Stomach (tissue), 9 donors: Measurements from ENCODE around the gene FAM193B. TPM values are rescaled to one million over a fixed set of nuclear protein-coding genes. Genes with fewer than 3 reads are reported as not detected.

Source experiments
- DNase-seq, 2 donors: peaks; one replicate each; pipeline versions ENCODE4 v3.0.0 to v3.0.0-alpha.2; 2013 to 2019
- H3K27ac ChIP-seq, 5 donors: fragments of 200-600 bp in 4 of 5; sonication (generic) in 4 of 5; one replicate each; pipeline ENCODE4 v1.5.1; 2013 to 2019; ENCODE audit warnings: mild to moderate bottlenecking in 1 of 5, moderate library complexity in 1 of 5
- H3K27me3 ChIP-seq, 3 donors: fragments of 200-600 bp; sonication (generic); one replicate each; pipeline ENCODE4 v1.5.1; 2017 to 2019; ENCODE audit warnings: mixed run types in 1 of 3
- H3K36me3 ChIP-seq, 4 donors: fragments of 200-600 bp; sonication (generic); 1 replicate in 3 of 4; 2 replicates in 1 of 4; pipeline ENCODE4 v1.5.1; 2016 to 2019
- H3K4me1 ChIP-seq, 4 donors: fragments of 200-600 bp; sonication (generic); one replicate each; pipeline ENCODE4 v1.5.1; 2016 to 2019
- H3K4me3 ChIP-seq, 4 donors: fragments of 200-600 bp; sonication (generic) in 3 of 4; one replicate each; pipeline ENCODE4 v1.5.1; 2016 to 2019; ENCODE audit warnings: mild to moderate bottlenecking in 1 of 4
- H3K9me3 ChIP-seq, 4 donors: fragments of 200-600 bp; sonication (generic); one replicate each; pipeline ENCODE4 v1.5.1; 2016 to 2019
- EP300 ChIP-seq: sonication (generic); formaldehyde crosslinking; IDR thresholded peaks from one replicate; pipeline ENCODE4 v1.6.1; 2017; ENCODE audit warnings: antibody characterized with exemption
- POLR2A ChIP-seq, 4 donors: fragments of 450-650 bp; IDR thresholded peaks; one replicate each; pipeline ENCODE4 v1.6.1; 2016; ENCODE audit warnings: antibody characterized with exemption in 4 of 4, control low read depth in 2 of 4, mild to moderate bottlenecking in 1 of 4, moderate library complexity in 1 of 4
- POLR2AphosphoS5 ChIP-seq, 3 donors: sonication (generic); formaldehyde crosslinking; IDR thresholded peaks; one replicate each; pipeline ENCODE4 v1.6.1; 2016; ENCODE audit warnings: antibody characterized with exemption in 3 of 3
- WGBS, 5 donors: extraction: QIAGEN DNeasy Blood & Tissue Kit in 3 of 5; methylation state at CpG; one replicate each; pipeline versions ENCODE4 v1.1.5 to v1.1.7; 2013 to 2018; 5-methylcytosine and 5-hydroxymethylcytosine counted together
- intact Hi-C: fragments of 100-400 bp; cut with DNase I; formaldehyde crosslinking; loops from one replicate; pipeline ENCODE4 v1.15.1; 2023; ENCODE audit warnings: low total_unique reads
- polyA plus RNA-seq, 3 donors: library from polyadenylated mRNA; stranded (reverse); fragments of 200-250 nt; gene quantifications; one replicate each; pipeline ENCODE4 v1.2.3, GENCODE V29; 2013
- total RNA-seq, 5 donors: library from RNA; depleted of rRNA; stranded (reverse); fragments of >200 nt; gene quantifications; one replicate each; pipeline versions ENCODE4 v1.1.0 to v1.2.3, GENCODE V29; 2014 to 2016
- TF ChIP-seq, protein P1 (sequence below), 7 experiments: fragments of 450-650 bp in 4 of 7; fragments of 200-600 bp in 3 of 7; sonication (generic) in 3 of 7; IDR thresholded peaks; one replicate each; pipeline ENCODE4 v1.5.1; 2016 to 2019; ENCODE audit warnings: antibody characterized with exemption in 7 of 7, control low read depth in 2 of 7, mild to moderate bottlenecking in 1 of 7
- donor health status: healthy with polysubstance abuse.
- donor health status: Bipolar disorder and iron deficiency.
- donor health status: healthy.

Gene FAM193B
- total and polyA plus RNA-seq, 8 donors, result 40.4 to 316 (median 138) TPM

GRCh38 chr5:177498013-177498787 is 56.2 kb downstream of the FAM193B start:
- Histone ChIP-seq H3K27me3 (no peaks in the 10 kb centered on the region), H3K4me1 (peaks cover 43 to 67% (median 58%) of the 10 kb centered on the region in 4 donors), H3K9me3 (no peaks in the 10 kb centered on the region), H3K36me3 (peaks cover 0 to under 1% (median 0%) of the 10 kb centered on the region in 4 donors), H3K27ac (peak overlapping the region; percentile 81 to 97 (median 90)), H3K4me3 (peak overlapping the region; percentile 63 to 85 (median 82))
- TF ChIP-seq, protein P1, sequence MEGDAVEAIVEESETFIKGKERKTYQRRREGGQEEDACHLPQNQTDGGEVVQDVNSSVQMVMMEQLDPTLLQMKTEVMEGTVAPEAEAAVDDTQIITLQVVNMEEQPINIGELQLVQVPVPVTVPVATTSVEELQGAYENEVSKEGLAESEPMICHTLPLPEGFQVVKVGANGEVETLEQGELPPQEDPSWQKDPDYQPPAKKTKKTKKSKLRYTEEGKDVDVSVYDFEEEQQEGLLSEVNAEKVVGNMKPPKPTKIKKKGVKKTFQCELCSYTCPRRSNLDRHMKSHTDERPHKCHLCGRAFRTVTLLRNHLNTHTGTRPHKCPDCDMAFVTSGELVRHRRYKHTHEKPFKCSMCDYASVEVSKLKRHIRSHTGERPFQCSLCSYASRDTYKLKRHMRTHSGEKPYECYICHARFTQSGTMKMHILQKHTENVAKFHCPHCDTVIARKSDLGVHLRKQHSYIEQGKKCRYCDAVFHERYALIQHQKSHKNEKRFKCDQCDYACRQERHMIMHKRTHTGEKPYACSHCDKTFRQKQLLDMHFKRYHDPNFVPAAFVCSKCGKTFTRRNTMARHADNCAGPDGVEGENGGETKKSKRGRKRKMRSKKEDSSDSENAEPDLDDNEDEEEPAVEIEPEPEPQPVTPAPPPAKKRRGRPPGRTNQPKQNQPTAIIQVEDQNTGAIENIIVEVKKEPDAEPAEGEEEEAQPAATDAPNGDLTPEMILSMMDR (IDR thresholded peaks at IDR 0.05), result no peak
- TF ChIP-seq POLR2AphosphoS5 (IDR thresholded peaks at IDR 0.05), result no peak
- 9 to 22% (median 12%) methylated on average over 21 to 48 of the region's 48 CpGs for WGBS, 5 donors
- intact Hi-C loops, result no loop called here
- DNase-seq, result peak in 1 of 2 donors; percentile 45

DNA sequence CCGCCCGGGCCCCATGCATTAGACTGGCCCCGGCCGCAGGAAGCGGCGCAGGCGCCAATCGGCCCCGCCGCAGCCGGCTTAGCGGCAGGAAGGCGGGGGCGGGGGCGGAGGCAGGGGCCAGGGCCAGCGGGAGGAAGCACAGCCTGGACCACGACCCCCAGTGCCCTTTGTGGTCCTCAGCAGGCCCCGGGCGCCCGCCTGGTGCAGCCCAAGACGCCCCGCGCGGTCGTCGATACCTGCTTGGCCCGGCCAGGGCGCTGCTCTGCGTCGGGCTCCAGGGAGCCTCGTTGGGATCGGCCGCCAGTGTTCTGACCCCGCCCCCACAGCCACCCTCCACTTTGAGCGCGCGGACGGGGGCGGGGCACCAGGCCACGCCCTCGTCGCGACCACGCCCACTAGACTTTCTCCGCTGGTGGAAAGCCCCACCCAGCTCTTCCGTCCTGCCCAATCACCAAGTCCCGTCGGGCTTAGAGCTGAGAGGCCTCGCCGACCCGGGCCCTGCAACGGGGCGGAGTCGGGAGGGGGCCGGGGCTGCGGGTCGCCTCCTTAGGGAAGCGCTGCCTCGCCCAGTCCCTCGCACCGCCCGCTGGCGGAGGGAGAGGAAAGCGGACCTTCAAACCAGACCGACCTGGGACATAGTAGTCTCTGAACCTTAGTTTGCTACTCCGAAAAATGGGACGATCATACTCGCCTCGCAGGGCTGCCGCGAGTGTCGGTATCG is 56.9 kb downstream of the FAM193B start, which contains the start of gene PDLIM7:
Gene PDLIM7 (minus strand): TSS at position 313 of the 721 bp plus-strand sequence. CDS start 1,092 bp downstream, outside the sequence.
- 0 to 1% (median 1%) methylated on average over 42 to 73 of the region's 73 CpGs for WGBS, 5 donors
- intact Hi-C loops, result no loop called here
- peak in 2 of 3 donors; percentile 94 to 95 for TF ChIP-seq POLR2AphosphoS5 (IDR thresholded peaks at IDR 0.05)
- TF ChIP-seq POLR2A (IDR thresholded peaks at IDR 0.05), result peak in 2 of 4 donors; percentile 53 to 70
- TF ChIP-seq EP300, result no peak
- TF ChIP-seq, protein P1 (IDR thresholded peaks at IDR 0.05), result peak in 2 of 7 experiments; percentile 9 to 11
- H3K27me3 ChIP-seq, result no peaks in the 10 kb centered on the region
- no peaks in the 10 kb centered on the region for H3K9me3 ChIP-seq
- peaks cover 43 to 75% (median 62%) of the 10 kb centered on the region in 4 donors for H3K4me1 ChIP-seq
- H3K4me3 ChIP-seq, result peak within 1 kb of the TSS; percentile 63 to 85 (median 82)
- peak; percentile 98 to 99 for DNase-seq
- peak within 1 kb of the TSS; percentile 81 to 97 (median 90) for H3K27ac ChIP-seq
- peaks cover 0 to 5% (median under 1%) of the 10 kb centered on the region in 4 donors for H3K36me3 ChIP-seq

DNA sequence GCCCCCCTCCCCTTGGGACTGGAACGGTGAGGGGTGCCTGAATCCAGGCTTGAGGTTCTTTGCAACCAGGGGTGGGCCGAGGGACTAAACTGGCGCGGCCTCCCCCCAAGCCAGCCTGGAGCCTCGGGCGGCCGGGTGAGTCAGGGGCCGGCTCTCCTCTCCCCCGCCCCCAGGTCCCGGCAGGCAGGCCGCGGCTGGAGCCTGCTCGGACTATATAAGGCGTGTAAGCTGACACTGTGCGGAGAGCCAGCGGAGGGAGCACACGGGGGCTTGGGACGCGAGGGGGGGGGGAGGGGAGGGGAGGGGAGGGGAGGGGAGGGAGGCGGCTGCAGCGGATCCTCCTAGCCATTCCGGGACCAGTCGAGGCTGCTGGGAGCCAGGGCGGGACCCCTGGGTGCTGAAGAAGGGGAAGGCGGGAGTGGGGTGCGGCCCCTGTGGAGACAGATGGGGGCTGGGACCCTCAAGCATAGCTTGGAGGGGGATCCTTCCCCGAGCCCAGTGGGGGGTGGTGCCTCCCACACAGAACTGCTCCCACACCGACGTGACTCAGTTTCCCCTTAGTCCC is 57.6 kb downstream of the FAM193B start:
- peaks cover 43 to 81% (median 65%) of the 10 kb centered on the region in 4 donors for H3K4me1 ChIP-seq
- H3K4me3 ChIP-seq, result peak overlapping the region; percentile 63 to 85 (median 82)
- H3K27ac ChIP-seq, result peak overlapping the region; percentile 81 to 97 (median 90)
- 0 to 5% (median 1%) methylated on average over 7 to 29 of the region's 29 CpGs for WGBS, 5 donors
- peak in 2 of 3 donors; percentile 47 to 65 for TF ChIP-seq POLR2AphosphoS5 (IDR thresholded peaks at IDR 0.05)
- TF ChIP-seq POLR2A (IDR thresholded peaks at IDR 0.05), result no peak
- TF ChIP-seq, protein P1 (IDR thresholded peaks at IDR 0.05), result no peak
- no peak for TF ChIP-seq EP300
- no peaks in the 10 kb centered on the region for H3K27me3 ChIP-seq
- DNase-seq, result peak; percentile 51 to 94
- intact Hi-C loops, result no loop called here
- no peaks in the 10 kb centered on the region for H3K9me3 ChIP-seq
- peaks cover 4 to 11% (median 7%) of the 10 kb centered on the region in 4 donors for H3K36me3 ChIP-seq
